Testis (tissue), 3 donors: ENCODE data around the gene ZNRD2. TPM values are rescaled to one million over a fixed set of nuclear protein-coding genes. Genes with fewer than 3 reads are reported as not detected.

ENCODE experiments used
- DNase-seq: peaks from one replicate; pipeline ENCODE4 v3.0.0-alpha.2; 2019
- H3K27ac ChIP-seq, 2 donors: fragments of 200-600 bp; sonication (generic); one replicate each; pipeline ENCODE4 v1.5.1; 2019
- H3K27me3 ChIP-seq: fragments of 200-600 bp; sonication (generic); one replicate; pipeline ENCODE4 v1.5.1; 2019
- H3K36me3 ChIP-seq: fragments of 200-600 bp; sonication (generic); one replicate; pipeline ENCODE4 v1.5.1; 2017; ENCODE audit warnings: low read depth; ENCODE audit errors: missing control alignments
- H3K4me1 ChIP-seq: fragments of 200-600 bp; sonication (generic); one replicate; pipeline ENCODE4 v1.5.1; 2019
- H3K4me3 ChIP-seq, 2 donors: fragments of 200-600 bp; sonication (generic); one replicate each; pipeline ENCODE4 v1.5.1; 2017 to 2019
- H3K9me3 ChIP-seq: fragments of 200-600 bp; sonication (generic); one replicate; pipeline ENCODE4 v1.5.1; 2017
- POLR2A ChIP-seq: fragments of 450-650 bp; IDR thresholded peaks from one replicate; pipeline ENCODE4 v1.6.1; 2017; ENCODE audit warnings: antibody characterized with exemption, mild to moderate bottlenecking, moderate library complexity
- WGBS, 2 donors: methylation state at CpG; one replicate each; pipeline ENCODE4 v1.1.5; 2018; 5-methylcytosine and 5-hydroxymethylcytosine counted together
- intact Hi-C: fragments of 100-400 bp; cut with DNase I; formaldehyde crosslinking; loops from one replicate; pipeline ENCODE4 v1.15.1; 2023; ENCODE audit warnings: low total_unique reads
- polyA plus RNA-seq: library from polyadenylated mRNA; stranded (reverse); fragments of 350-450 nt; fragmentation: Illumina TruSeq; extraction: RNeasy Lipid Tissue Mini Kit (QIAGEN cat#74804); gene quantifications from one replicate; pipeline ENCODE4 v1.2.3, GENCODE V29; 2014; ENCODE audit warnings: low read depth, low replicate concordance; ENCODE audit not compliant: insufficient read depth
- total RNA-seq, 2 donors: library from RNA; depleted of rRNA; stranded (reverse); fragments of >200 nt; gene quantifications; one replicate each; pipeline ENCODE4 v1.2.3, GENCODE V29; 2016
- TF ChIP-seq, protein P1 (sequence below), 3 experiments: fragments of 450-650 bp in 2 of 3; fragments of 200-600 bp in 1 of 3; sonication (generic) in 1 of 3; IDR thresholded peaks; one replicate each; pipeline ENCODE4 v1.5.1; 2016 to 2019; ENCODE audit warnings: antibody characterized with exemption in 3 of 3, mild to moderate bottlenecking in 2 of 3, moderate library complexity in 1 of 3

Gene ZNRD2
- total and polyA plus RNA-seq, 3 donors from 2014 or later: 67.7 to 79.6 (median 77.6) TPM

DNA sequence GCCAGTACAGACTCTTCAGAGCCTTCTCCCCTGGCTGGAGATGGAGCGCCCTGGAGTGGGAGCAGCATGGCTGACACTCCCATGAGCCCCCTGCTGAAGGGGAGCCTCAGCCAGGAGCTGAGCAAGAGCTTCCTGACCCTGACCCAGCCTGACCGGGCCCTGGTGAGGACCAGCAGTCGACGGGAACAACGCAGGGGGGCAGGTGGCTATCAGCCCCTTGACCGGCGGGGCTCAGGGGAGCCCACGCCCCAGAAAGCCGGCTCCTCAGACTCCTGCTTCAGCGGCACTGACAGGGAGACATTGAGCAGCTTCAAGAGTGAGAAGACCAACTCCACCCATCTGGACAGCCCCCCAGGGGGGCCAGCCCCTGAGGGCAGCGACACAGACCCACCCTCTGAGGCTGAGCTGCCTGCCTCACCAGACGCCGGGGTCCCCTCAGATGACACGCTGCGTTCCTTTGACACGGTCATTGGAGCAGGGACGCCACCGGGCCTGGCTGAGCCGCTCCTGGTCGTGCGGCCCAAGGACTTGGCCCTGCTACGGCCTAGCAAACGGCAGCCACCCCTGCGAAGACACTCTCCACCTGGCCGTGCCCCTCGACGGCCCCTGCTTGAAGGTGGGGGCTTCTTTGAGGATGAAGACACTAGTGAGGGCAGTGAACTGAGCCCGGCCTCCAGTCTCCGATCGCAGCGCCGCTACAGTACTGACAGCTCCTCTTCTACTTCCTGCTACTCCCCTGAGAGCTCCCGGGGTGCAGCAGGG, 47.9 kb downstream of the ZNRD2 start:
- TF ChIP-seq POLR2A: no peak
- TF ChIP-seq, protein P1, sequence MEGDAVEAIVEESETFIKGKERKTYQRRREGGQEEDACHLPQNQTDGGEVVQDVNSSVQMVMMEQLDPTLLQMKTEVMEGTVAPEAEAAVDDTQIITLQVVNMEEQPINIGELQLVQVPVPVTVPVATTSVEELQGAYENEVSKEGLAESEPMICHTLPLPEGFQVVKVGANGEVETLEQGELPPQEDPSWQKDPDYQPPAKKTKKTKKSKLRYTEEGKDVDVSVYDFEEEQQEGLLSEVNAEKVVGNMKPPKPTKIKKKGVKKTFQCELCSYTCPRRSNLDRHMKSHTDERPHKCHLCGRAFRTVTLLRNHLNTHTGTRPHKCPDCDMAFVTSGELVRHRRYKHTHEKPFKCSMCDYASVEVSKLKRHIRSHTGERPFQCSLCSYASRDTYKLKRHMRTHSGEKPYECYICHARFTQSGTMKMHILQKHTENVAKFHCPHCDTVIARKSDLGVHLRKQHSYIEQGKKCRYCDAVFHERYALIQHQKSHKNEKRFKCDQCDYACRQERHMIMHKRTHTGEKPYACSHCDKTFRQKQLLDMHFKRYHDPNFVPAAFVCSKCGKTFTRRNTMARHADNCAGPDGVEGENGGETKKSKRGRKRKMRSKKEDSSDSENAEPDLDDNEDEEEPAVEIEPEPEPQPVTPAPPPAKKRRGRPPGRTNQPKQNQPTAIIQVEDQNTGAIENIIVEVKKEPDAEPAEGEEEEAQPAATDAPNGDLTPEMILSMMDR (IDR thresholded peaks at IDR 0.05): no peak
- Histone ChIP-seq H3K27ac (no peak overlapping the region), H3K4me3 (no peak overlapping the region), H3K27me3 (no peaks in the 10 kb centered on the region), H3K36me3 (no peaks in the 10 kb centered on the region), H3K4me1 (peaks cover 19% of the 10 kb centered on the region), H3K9me3 (no peaks in the 10 kb centered on the region)
- WGBS, 2 donors: 87 to 91% methylated on average over 11 to 33 of the region's 33 CpGs
- intact Hi-C loops: no loop called here
- DNase-seq: no peak

- Histone ChIP-seq H3K4me3 (no peak overlapping the region), H3K4me1 (peaks cover 14% of the 10 kb centered on the region), H3K27me3 (no peaks in the 10 kb centered on the region), H3K9me3 (no peaks in the 10 kb centered on the region), H3K36me3 (no peaks in the 10 kb centered on the region), H3K27ac (no peak overlapping the region)
- 92% methylated on average over 14 of the region's 14 CpGs; no CpG with 5 or more reads in 1 of the 2 donors for WGBS, 2 donors
- TF ChIP-seq POLR2A: no peak
- TF ChIP-seq, protein P1 (IDR thresholded peaks at IDR 0.05): no peak
- no peak for DNase-seq
- intact Hi-C loops: no loop called here
Observed at GRCh38 chr11:65618763-65619162, 48.5 kb downstream of the ZNRD2 start.

GRCh38 chr11:65619281-65619928, 49.1 kb downstream of the ZNRD2 start:
- TF ChIP-seq POLR2A: no peak
- TF ChIP-seq, protein P1 (IDR thresholded peaks at IDR 0.05): no peak
- H3K4me1 ChIP-seq: peaks cover 14% of the 10 kb centered on the region
- intact Hi-C loops: no loop called here
- no peaks in the 10 kb centered on the region for H3K9me3 ChIP-seq
- H3K27ac ChIP-seq: no peak overlapping the region
- H3K36me3 ChIP-seq: no peaks in the 10 kb centered on the region
- 94 to 100% methylated on average over 3 to 20 of the region's 29 CpGs for WGBS, 2 donors
- H3K4me3 ChIP-seq: no peak overlapping the region
- DNase-seq: no peak
- no peaks in the 10 kb centered on the region for H3K27me3 ChIP-seq

- no peaks in the 10 kb centered on the region for H3K9me3 ChIP-seq
- 79% methylated on average over 17 of the region's 19 CpGs; no CpG with 5 or more reads in 1 of the 2 donors for WGBS, 2 donors
- DNase-seq: no peak
- no peaks in the 10 kb centered on the region for H3K27me3 ChIP-seq
- no peak overlapping the region for H3K4me3 ChIP-seq
- peaks cover 14% of the 10 kb centered on the region for H3K4me1 ChIP-seq
- no peak for TF ChIP-seq POLR2A
- TF ChIP-seq, protein P1 (IDR thresholded peaks at IDR 0.05): no peak
- no peaks in the 10 kb centered on the region for H3K36me3 ChIP-seq
- no peak overlapping the region for H3K27ac ChIP-seq
- intact Hi-C loops: no loop called here
Observed at GRCh38 chr11:65620666-65621065, 50.4 kb downstream of the ZNRD2 start.
